ACHN (cell line): Measurements from ENCODE around the gene LRRC8E.
"Not testable (repeated sequence)": the region's sequence is repeated elsewhere in the genome, so short reads cannot be mapped to it uniquely, and the experiment has no call there.

Source experiments
- DNase-seq: peaks from one replicate; pipeline ENCODE4 v3.0.0-alpha.2; 2015
- in situ Hi-C: cut with HindIII; loops from 2 replicates; pipeline ENCODE4 v1.10.0; 2017; ENCODE audit warnings: low sequenced_read_pairs, low pct_ligation_motif_present, low pct_unique_long_range_greater_than_20kb

LRRC8E gene

DNA sequence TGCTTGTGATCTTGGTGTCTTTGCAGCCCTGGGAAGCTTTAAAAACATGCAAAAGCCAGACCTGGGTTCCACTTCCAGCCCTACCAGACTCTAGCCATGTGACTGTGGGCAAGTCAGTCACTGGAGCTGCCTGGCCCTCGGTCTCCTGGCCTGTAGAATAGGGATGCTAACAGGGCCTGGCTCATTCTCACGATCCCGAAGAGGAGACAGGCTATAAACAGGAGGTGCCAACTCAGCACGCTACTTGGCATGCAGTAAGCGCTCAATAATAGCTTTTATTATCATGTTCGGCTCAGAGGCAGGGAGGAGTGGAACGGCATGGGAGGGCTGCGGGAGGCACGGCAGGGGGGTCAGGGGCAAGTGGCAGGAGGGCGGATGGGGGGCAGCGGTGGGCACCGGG, 35.9 kb downstream of the LRRC8E start:
- in situ Hi-C loops = no loop called here
- DNase-seq = no peak

DNA sequence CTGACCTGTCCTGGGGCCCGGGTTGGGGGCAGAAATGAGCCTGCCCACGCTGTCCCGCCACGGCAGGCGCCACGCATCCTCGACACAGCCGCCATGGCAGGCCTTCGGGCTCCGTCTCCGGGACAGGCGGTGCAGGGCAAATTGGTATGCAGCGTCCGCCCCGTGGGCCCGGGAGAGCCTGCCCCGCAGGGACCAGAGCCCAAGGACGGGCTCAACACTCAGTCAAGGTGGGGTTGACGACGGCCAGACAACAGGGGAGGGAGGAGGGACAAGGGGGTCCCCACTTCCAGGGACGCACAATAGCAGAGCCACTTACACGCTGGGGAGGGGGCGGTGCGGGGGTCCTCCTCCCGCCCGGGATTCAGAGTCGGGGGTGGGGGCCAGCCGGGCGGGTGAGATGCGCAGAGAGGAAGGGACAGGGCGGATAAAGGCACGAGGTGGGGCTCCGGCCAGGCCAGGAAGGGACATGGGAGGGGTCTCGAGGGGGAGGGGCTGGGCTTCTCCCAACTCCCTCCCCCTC, 36.4 kb downstream of the LRRC8E start:
- in situ Hi-C loops = no loop called here
- no peak for DNase-seq

DNA sequence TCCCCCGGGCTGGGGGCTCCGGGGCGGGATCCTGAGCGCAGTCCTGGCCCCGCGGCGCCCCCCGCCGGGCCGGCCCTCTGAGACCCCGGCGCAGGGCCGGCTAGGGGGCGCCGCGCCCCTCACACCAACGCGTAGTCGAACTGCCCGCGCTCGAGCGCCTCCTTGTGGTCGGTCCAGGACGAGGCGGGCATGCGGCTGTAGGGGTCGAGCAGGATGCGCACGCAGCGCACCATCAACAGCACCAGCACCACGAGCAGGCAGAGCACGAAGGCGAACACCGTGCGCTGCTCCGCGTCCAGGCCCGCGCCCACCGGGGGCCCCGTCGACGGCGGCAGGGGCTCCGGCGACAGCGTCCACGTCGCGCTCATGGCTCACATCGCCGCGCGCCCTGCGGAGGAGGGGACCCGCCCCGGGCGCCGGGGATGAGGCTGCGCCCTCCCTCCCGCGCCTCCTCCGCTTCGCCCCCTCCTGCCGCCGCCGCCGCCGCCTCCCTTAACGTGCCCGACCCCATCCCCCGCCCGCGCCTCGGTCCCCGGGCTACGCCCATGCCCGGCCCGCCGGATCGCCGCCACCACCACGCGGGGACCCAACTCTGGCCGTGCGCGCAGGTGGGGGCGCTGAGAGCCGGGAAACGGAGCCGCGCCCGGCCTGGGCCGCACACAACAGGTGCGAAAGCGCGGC, 37.0 kb downstream of the LRRC8E start:
- in situ Hi-C loops = no loop called here
- peak; percentile 70 for DNase-seq

DNA sequence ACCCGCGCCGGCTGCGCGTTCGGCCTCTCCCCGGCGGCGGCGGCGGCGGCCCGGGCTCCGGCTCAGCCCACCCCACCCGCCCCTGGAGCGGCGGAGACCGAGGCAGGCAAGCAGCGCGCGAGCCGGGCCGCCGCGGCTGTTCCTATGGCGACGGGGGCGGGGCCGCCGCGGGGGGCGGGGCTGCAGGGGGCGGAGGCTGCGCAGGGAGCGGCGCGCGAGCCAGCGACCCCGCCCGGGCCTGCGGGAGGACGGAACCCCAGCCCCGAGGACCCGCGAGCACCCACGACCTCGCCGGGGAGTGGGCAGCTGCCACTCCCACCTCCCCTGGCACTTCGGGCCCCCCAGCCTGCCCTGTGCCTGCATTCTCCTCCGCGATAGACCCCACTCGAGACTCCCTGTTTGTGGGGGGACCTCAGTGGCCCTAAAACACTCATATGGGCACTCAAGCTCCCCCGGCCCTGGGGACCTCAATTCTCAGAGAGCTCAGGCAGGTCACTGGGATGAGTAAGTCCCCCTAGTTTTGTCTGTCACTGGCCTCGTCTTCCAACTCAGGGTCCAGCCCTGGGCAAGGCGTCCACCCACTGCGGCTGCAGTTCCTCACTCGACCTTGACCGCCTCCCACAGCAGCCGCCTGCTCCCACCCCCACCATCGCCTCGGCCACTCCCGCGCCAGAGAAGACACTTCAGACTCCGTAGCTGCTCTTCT, 37.9 kb downstream of the LRRC8E start, which contains the start of gene CTXN1:
Gene CTXN1 (minus strand): TSS at position 115 of the 706 bp plus-strand sequence. CDS start 597 bp downstream, outside the sequence.
- in situ Hi-C loops = no loop called here
- peak; percentile 58 for DNase-seq

DNA sequence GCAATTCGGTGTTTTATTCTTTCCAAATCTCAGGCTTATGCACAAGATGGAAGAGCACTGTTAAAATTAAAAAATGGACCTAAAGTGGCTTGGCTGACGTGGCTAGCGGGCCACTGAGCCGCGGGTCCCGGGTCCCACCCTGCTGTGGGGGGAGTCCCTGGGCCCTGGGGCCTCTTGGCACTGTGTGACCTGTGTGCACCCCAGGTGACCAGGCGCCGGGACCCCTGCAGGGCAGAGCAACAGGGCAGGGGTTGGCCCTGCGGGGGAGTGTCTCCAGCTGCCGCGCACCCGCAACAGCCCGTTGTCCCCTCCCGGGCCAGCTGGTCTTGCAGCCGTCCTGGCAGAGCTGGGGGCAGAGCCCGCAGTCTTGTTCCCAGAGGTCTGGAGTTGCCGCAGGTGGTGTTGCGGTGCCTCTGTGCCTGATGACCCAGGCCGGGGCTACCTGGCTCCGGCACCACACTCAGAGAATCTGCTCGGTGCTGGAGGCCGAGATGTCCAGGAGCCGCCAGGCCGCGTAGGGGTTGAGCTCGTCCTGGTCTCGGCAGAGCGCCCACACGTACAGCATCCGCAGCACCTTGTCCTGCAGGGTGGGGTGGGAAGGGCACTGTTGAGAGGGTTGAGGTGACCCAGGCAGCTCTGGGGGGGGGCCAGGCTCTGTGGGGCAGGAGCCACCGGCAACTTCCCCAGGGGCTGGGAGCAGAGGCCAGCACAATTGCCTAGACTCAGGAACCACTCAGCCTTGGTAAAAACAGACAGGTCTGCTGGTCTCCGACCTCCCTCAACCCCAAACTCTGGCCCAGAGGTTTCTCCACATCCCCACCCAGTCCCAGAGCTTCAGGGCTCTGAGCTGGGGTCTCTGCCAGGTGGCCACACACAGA, 38.7 kb downstream of the LRRC8E start:
- in situ Hi-C loops = no loop called here
- DNase-seq = no peak

DNA sequence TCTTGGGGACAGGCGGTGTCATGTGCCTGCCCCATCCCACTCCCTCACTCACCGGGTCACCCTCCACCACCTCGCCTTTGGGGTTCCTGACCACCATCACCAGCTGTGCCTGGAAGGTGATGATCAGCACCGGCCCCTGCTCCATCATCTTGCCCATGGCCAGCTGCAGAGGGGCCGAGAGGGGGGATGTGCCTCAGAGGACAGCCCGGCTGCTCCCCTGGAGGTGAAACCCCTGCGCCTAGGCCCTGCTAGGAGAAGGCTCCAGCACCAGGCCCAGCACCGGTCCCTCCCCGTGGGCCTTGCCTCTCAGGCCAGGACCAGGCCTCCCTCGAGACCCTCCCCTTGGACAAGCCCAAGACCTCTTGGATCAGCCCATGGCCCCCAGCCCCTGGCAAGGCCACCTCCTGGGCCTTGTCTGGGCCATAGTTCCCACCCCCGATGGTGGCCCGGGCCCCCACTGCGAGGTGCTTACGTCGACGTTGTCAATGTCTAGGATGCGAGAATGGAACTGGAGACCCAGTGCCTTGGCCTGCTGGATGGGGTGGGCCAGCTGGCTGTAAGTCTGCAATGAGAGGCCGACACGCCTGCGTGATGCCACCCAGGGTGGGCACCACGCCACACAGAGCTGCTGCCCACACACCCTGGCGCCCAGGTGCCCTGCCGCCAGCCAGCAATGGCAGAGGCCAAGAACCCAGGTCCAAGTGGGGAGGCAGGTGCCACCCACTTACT, 39.5 kb downstream of the LRRC8E start:
- in situ Hi-C loops = no loop called here
- no peak for DNase-seq

DNA sequence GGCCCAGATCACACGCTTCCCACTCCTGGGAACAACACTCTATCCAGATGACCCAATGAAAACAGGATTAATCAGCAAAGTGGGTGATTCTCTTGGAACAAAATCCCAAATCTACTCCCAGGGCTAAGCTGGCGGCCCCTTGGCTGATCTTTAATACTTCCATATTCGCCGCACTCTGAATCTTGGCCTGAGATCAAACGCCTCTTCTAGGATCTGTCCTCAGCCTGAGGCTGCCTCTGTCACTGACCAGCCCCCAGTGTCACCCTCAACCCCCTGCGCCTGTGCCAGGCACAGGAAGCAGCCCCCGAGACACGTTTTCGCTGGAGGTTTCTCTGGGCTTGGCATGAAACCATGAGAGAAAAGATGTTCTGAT, 40.0 kb downstream of the LRRC8E start:
- in situ Hi-C loops = no loop called here
- no peak for DNase-seq

DNA sequence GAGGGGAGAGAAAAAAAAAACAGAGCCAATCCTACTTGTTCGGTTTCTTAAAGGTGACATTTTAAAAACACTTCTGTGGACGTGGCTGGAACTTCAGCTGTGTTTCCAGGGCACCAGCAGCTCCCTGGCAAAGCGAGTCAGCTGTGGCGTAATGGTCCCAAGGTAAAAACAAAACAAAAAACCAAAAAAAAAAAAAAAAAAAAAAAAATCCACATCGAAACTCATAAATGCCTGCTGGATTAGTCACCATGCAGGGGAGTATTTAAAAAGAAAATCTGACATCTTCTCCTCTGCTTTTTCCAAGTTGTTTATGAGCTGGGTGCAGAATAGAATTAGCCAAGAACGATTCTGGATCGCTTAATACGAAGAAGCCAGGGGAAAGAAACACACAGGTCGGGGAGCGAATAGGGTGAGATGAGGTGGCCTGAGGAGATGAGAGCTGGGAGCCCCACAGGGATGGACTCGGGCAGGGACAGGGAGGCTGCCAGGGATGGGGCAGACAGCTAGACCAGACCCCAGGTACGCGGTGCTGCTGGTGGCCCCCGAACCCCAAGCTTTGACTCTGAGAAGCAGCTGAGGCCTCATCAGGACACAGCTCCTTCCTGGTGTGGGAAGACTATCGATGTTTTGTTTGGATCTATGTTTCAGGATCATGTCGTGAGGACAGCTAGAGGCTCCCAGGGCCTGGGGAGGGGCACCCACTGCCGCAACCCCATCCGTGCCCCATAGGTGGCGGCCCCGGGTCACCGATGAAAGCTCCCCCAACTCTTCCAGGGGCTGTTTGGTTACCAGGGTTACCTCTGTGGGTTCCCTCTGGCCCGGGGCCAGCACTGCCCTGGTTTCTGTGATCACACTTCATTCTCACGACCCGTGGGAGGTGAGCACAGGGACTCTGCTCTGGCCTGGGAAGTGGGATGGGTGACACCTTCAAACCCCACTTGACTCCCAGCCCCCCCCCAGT, 40.7 kb downstream of the LRRC8E start:
- in situ Hi-C loops = no loop called here

DNA sequence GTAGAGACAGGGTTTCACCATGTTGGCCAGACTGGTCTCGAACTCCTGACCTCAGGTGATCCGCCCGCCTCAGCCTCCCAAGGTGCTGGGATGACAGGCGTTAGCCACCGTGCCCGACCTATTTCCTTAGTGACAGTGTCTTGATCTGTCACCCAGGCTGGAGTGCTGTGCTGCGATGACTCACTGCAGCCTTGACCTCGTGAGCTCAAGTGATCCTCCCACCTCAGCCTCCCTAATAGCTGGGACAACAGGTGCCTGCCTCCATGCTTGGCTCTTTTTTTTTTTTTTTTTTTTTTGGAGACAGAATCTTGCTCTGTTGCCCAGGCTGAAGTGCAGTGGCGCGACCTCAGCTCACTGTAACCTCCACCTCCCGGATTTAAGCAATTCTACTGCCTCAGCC, 41.7 kb downstream of the LRRC8E start:
- DNase-seq, in situ Hi-C loops: not testable (repeated sequence)

More for the DNA sequence above, 40.7 kb downstream of the LRRC8E start:
- peak; percentile 65 for DNase-seq

DNA sequence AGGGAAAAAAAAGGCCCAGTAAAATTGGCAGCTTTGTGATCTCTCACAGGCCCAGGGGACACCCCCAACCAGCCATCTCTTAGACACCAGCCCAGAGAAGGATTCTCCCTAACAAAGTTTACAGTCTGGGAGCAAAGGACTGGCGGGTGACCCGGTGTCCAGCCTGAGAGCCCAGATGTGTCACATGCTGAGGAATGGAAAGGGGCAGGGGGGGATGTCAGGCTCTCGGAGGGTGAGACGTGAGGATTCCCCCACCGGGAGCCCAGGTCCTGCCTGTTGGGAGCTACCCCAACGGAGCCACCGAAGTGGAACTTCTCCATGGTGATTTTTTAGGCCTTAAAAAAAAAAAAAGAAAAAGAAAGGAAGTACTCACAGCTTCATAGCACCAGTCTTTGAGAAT, 42.5 kb downstream of the LRRC8E start:
- no peak for DNase-seq
- in situ Hi-C loops = no loop called here

DNA sequence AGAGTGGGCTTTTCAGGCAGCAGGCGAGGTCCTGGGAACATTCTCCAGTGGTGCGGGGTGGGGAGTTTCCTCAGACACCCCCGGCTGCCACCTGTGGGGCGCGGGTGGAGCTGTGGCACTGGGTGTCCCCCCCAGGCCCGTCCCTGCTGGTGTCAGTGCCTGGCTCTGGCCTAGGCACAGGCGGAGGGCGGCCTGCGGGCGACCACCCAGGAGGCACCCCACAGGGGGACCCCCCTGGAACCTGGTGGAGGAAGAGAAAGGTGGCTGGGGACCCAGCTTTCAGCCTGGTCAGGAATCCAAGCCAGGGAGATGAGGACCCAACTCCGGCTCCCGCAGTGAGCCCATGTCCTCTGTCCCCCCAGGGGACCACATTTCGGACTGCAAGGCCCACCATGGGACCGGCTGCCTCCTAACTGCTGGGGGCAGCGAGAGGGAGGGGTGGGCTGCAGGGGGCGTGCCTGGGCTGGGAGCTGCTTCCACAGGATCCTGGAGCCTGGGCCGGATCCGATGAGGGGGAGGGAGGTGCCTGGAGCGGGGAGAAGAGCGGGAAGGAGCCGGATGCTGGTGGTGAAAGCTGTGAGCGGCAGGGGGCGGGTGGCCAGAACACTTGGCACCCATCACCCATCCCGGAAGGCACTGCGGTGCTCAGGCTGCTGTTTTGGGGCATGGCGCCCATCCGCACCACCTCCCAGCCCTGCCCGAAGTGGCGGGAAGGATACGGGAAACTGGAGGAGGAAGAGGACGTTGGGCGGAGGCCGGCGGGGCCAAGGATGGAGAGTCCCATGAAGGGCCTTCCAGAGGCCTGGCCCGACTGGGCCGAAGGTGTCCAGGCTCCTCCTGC, 43.1 kb downstream of the LRRC8E start:
- in situ Hi-C loops = no loop called here

DNA sequence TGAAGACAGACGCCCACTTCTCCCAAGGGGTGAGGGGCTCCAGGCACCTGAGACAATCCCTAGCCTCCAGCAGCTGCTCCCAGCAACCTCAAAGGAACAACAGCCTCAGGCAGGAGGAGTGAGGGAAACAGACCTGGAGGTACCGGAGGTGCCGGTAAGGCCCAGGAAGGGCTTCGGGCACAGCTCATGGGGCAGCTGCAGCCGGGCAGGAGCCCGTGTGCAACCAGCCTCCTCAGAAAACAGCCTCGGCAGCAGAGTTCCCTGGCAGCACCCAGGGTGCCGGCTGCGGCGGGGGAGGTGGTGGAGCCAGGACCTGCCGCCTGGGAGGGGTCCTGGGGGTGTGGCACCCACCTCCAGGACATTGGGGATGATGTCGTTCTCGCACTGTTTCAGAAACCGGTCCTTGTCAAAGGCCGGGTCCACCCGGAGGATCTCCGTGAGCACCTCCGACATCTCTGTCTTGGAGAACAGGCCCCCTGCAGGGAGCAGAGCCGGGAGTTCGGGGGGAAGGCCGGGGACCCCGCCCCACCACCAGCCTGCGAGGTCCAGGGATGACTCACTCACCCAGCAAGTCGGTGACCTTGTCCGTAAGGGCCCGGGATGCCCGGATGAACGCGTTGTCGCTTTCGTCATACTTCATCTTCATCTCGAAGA, 44.1 kb downstream of the LRRC8E start:
- in situ Hi-C loops = no loop called here
- no peak for DNase-seq

More for the DNA sequence above, 43.1 kb downstream of the LRRC8E start:
- DNase-seq = no peak

DNA sequence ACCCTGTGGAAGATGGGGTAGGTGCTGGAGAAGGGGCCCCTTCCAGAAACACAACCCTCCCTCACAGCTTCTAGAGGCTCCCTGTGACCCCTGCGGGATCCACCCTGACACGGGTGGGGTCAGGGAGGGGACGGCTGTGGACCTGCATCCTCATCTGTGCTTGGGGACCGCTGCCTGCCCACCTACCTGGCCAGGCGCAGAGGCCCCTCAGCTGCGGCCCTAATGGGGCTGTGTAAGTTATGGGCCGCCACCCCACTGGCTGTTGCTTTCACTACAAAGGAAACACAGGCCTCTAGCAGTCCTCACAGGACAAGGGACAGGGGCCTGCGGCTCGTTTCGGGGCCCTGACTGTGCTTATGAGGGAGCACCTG, 44.6 kb downstream of the LRRC8E start:
- in situ Hi-C loops = no loop called here
- no peak for DNase-seq

DNA sequence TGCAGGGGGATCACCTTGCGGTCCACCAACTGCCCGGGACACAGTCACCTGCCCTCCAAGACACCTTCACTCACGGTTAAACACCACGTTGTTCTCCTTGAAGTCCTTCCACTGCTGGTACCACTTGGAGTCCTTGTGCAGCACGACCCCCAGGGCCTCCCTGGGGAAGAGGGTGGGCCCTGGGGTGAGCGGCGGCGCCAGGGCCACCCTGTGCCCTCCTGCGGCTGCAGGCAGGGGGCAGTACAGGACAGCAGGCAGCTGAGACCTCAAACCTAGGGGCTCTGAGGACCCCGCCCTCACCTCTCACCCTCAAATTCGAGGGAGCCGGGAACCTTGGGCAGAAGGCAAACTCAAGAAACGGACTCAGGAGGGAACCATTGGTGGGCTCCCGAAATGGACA, 45.1 kb downstream of the LRRC8E start:
- in situ Hi-C loops = no loop called here
- no peak for DNase-seq

DNA sequence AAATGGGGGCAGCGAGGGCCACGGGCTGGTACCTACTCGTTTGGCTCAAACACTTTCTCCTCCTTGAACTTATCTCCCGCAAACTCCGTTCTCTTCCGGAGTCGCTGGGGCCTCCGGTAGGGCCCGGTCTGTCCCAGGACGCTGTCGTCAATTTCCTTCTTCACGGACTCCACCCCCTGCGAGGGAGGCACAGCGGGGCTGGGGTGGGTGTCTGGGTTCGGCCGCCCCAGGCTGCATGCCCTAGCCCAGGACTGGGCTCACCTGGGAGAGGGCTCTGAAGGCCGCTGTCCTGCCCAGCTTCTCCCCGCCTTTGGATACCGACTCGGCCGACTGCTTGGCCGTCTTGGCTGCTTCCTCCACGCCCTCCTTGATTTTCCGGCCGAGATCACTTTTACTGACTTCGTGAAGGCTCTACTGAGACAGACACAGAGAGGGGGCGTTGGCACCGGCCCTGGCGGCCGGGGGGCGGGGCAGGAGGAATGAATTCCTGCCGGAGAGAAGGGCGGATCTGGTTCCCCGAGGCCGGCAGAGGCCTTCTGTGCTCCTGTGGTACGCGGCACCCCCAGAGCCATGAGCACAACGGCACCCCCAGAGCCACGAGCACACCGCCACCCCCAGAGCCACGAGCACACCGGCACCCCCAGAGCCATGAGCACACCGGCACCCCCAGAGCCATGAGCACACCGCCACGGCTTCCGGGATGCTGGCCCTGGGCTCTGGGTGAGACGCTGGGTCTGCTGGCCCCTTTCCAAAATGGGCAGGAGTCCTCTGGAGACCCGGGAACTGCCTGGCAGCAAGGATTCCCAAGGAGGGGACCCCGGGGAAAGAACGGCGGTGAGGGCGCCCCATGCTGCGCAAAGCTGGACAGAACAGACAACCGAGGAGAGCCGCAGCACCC, 45.8 kb downstream of the LRRC8E start:
- in situ Hi-C loops = no loop called here

More for the DNA sequence above, 45.8 kb downstream of the LRRC8E start:
- no peak for DNase-seq
